ENCODE measurements around the gene GJC2.
"Not testable (repeated sequence)": the region's sequence is repeated elsewhere in the genome, so short reads cannot be mapped to it uniquely, and the experiment has no call there.

GJC2 gene

DNA sequence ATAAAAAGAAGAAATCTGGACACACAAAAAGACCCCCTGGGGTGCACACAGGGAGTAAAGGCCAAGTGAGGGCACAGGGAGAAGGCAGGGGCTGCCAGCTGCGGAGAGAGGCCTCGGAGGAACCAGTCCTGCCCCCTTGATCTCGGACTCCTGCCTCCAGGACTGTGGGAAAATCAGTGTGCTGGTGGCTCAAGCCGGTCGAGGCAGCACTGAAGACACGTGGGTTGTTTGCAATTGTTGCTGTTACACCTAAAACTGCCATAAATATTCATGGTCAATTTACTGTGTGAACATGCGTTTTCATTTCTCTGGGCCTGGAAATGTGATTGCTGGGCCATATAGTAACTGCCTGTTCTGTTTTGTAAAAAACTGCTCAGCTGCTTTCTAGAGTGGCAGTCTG is 34.4 kb downstream of the GJC2 start:
- in situ Hi-C loops (cut with MboI; ENCODE audit: low sequenced_read_pairs), result no loop called here

DNA sequence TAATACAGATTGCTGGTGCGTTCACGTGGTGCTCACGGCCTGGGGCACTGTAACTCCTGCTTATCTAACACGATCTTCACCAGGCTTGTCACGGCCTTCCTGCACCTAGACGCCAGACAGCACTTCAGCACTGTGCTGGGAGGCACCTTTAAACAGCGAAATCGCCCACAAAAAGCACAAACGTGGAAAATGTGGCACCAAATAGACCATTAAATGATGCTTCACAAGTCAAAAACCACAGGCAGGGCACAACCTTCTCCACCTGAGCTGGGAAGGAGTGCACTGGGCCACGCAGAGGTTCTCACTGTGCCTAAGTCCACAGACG is 35.9 kb downstream of the GJC2 start:
- in situ Hi-C loops (cut with MboI; ENCODE audit: low sequenced_read_pairs), result no loop called here

DNA sequence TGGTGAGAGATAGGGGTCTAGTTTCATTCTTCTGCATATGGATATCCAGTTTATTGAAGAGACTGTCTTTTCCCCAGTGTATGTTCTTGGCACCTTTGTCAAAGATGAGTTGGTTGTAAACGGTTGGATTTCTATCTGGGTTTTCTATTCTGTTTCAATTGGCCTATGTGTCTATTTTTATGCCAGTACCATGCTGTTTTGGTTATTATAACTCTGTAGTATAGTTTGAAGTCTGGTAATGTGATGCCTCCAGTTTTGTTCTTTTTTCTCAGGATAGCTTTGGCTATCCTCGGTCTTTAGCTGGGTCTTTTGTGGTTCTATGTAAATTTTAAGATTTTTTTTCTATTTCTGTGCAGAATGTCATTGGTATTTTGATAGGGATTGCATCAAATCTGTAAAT is 38.5 kb downstream of the GJC2 start:
- in situ Hi-C loops (cut with MboI; ENCODE audit: low sequenced_read_pairs), result not testable (repeated sequence)

DNA sequence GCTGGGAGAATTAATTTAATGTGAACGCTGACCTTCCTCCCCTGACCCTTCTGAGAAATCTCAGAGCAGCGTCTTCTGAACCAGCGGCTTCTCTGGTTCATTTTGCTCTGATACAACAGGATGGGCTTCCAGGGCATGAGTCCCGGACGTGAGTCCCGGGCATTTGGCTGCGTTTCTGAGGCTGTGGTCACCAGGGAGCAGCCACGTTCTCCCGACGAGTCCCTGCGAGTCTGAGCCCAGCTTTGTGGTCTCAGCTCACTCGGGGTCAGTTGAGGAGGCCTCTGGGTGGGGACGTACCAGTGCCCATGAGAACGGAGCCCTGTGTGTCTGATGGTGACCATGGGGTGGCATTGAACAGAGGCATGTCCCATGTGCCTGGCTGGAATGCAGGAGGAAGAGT is 40.5 kb downstream of the GJC2 start:
- in situ Hi-C loops (cut with MboI; ENCODE audit: low sequenced_read_pairs), result no loop called here

DNA sequence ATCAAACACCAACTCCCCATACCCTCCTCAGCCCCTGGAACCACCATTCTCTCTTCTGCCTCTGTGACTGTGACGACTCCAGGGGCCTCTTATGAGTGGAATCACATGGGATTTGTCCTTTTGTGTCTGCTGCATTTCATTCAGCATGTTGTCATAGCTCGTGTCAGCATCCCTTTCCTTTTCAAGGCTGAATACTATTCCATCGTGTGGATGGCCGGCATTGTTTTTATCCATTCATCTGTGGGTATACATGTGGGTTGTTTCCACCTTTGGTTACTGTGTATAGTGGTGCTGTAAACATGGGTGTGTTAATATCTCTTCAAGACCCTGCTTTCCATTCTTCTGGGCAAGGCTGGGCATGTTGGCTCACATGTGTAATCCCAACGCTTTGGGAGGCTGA is 41.0 kb downstream of the GJC2 start:
- in situ Hi-C loops (cut with MboI; ENCODE audit: low sequenced_read_pairs), result no loop called here

DNA sequence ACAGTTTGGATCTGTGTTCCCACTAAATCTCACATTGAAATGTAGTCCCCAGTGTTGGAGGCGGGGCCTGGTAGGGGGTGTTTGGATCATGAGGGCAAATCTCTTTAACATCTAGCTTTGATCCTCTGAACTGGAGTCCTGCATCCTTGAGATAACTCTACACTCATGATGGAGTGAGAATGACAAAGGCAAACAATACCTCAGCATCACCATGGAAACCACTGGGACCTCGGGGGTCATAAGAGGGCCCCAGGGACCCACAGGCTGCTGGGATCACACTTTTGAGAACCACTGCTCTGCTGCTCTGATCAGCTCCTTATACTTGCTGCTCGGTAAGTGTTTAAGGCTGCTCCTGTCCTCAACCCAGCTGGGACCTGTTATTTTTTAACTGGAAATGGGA is 44.7 kb downstream of the GJC2 start:
- in situ Hi-C loops (cut with MboI; ENCODE audit: low sequenced_read_pairs), result no loop called here

DNA sequence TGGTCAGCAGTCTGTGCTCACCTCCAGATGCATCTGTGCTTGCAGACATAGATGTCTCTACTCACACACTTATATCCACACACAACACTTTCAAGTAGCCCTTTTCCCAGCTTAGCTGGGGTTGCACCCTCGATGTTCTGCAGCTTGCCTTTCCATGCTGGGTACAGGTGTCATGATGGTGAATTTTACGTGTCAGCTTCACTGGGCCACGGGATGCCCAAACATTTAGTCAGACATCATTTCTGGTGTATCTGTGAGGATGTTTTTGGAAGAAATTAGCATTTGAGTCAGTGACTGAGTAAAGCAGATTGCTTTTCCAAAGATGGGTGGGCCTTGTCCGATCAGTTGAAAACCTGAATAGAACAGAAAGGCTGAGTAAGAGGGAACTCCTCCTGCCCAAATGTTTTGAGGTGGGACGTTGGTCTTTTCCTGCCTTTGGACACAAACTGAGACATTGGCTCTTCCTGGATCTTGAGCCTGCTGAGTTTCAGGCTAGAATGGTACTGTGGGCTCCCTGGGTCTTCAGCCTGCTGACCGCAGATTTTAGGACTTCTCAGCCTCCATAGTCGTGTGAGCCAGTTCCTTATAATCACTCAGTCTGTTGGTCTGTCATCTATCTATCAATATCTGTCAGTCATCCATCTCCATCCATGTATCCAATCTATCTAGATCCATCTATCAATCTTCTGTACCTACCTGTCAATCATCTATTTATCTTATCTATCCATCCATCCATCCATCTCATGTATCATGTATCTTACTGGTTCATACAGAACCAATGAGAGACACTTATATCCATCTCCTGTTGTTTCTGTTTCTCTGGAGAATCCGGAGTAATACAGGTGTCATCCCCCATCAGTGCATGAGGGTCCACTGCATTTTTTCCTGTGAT is 45.4 kb downstream of the GJC2 start:
- in situ Hi-C loops (cut with MboI; ENCODE audit: low sequenced_read_pairs), result no loop called here

DNA sequence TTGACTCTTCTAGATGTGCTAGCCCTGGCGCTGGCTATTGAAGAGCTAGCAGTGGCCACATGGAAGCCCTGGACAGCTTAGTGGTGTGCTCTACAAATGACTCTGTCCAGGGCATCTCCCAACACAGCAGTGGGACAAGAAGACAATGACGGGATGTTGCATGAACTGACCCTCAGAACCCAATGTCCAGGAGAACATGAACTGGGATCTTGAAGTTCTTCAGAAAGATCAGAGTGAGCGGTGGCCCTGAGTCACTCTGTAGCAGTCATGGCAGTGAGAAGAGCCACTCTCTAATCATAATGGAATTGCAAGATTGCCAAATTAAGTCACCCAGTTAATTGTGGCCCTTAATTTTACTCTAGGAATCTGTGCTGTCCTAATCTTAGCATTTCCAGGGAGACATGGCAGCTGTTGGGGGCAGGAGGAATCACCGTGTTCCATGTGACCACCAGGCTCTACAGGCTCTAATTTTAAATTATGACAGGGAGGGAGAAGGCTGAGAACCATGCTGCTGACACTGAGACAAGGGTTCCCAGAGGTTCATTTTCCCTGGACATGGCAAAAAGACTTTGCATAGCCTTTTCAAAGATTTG is 47.9 kb downstream of the GJC2 start:
- in situ Hi-C loops (cut with MboI; ENCODE audit: low sequenced_read_pairs), result no loop called here

DNA sequence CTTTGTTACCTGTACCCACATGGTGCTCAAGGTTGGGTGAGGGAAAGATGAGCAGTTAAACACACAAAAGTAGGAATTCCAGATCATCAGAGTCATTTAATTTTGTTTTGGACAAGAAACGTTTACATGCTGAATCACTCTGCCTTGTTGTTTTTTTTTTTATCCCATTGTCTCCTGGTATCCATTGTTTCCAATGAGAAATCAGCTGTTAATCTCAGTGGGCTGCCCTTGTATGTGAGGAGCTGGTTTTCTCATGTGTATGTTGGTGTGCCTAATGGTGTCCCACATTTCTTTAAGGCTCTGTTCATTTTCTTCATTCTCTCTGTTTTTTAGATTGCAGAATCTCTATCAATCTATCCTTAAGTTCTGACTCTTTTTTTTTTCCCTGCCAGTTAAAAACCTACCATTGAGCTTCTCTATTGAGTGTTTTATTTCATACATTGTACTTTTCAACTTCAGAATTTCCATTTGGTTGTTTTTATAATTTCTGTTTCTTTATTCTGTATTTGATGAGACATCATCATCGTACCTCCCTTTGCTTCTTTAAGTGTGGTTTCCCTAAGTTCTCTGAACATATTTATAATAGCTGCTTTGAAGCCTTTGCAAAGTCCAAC is 49.4 kb downstream of the GJC2 start:
- in situ Hi-C loops (cut with MboI; ENCODE audit: low sequenced_read_pairs), result no loop called here

DNA sequence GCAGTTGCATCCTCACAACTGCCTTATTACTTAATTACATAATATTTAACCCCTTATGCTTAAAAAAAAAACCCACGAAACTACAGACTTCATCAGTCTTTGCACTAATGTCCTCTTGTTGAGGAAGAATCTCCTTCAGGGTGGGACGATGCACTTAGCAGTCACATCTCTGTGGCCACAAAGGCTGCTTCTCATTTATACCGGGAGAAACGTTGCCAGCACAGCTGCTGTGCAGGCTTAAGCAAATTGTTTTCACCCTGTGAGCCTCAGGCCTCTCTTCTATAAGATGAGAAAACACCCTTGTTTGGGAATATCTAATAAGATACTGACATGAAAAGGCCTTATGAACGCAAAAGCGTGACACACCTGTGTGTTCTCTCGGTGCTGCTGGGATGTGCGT is 55.2 kb downstream of the GJC2 start:
- in situ Hi-C loops (cut with MboI; ENCODE audit: low sequenced_read_pairs), result no loop called here

DNA sequence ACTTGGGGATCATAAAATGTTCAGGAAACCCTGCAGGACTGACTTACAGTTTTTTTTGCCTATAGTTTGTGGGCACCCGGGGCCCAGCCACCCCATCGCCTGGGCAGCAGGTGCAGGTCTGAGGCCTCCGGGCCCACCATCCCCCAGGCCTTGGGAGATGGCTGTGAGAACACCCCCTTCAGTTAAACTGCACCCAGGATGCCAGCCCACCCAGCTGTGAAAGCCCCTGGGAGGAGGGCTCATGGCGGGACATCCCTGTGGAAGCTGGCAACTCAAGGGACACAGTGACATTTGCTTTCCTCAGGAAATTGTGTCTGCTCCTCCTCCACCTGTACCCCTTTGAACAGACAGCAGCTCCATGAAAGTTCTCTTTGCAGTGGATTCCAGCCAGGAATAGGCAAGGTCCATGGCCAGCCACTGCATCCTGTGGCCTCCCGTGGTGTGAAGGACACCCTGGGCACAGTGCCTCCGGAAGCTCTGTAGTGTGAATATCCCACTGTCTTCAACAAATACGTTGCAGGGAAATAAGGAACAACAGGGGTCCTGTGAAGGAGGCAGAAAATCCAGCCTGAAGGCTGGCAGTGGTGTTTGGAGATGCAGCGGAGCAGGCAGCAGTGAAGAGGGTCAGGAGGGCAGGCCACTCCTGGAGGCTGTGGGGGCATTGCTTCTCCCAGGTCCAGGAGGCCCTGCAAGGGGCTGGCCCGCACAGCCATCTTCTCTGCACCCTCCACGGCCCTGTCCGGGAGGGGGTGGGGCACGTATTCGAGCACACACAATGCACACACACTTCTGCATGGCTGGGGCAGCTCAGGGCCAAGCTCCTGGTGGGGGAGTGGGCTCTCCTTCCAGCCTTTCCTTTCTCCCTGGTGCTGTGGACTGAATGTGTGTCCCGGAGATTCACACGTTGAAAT is 56.1 kb downstream of the GJC2 start:
- in situ Hi-C loops (cut with MboI; ENCODE audit: low sequenced_read_pairs), result no loop called here

DNA sequence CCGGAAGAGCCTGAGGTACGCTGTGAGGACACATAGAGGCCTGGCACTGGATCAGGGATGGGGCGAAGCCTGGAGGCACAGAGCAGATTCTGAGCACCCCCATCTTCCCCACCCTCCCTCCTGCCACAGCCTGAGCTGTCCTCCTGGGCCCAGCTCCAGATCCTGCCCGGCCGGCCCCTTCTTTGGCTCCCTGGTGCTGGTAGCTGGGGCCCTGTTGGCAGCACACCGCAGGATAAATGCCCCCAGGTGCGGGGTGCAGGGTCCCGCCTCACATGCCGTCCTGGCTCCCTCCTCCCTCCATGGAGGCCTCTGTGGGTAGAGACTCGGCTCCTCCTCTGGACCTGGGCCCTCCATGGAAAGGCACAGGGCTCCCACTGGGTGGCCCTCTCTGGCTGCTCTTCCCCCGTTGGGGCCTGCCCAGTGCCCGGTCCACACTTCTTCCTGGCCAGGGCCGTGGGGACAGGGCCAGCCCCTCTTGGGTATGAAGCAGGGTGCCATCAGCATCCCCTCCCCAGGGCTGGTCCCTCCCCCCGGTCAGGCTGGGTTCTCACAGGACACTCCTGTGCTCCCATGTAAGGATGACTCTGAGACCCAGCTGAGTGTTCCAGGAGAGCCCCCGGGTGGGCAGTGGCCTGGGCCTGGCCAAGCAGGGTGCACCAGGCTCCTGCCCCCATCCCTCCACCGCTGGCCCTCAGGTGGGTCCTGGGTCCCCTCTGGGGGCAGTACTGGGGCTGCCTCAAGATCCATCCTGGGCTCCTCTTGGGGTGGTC is 57.0 kb downstream of the GJC2 start:
- in situ Hi-C loops (cut with MboI; ENCODE audit: low sequenced_read_pairs), result no loop called here

DNA sequence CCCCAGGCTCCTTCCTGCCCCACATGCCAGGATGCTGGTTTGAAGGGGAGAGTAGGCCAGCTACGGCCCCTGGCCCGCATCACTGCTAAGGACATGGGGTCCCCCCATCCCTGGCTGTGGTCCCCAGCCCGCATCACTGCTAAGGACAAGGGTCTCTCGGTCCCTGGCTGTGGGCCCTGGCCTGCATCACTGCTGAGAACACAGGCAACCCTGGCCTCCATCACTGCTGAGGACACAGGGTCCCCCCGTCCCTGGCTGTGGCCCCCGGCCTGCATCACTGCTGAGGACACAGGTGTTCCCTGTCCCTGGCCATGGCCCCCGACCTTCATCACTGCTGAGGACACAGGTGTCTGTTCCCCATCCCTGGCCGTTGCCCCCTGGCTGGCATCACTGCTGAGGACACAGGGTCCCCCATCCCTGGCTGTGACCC is 57.7 kb downstream of the GJC2 start:
- in situ Hi-C loops (cut with MboI; ENCODE audit: low sequenced_read_pairs), result no loop called here

DNA sequence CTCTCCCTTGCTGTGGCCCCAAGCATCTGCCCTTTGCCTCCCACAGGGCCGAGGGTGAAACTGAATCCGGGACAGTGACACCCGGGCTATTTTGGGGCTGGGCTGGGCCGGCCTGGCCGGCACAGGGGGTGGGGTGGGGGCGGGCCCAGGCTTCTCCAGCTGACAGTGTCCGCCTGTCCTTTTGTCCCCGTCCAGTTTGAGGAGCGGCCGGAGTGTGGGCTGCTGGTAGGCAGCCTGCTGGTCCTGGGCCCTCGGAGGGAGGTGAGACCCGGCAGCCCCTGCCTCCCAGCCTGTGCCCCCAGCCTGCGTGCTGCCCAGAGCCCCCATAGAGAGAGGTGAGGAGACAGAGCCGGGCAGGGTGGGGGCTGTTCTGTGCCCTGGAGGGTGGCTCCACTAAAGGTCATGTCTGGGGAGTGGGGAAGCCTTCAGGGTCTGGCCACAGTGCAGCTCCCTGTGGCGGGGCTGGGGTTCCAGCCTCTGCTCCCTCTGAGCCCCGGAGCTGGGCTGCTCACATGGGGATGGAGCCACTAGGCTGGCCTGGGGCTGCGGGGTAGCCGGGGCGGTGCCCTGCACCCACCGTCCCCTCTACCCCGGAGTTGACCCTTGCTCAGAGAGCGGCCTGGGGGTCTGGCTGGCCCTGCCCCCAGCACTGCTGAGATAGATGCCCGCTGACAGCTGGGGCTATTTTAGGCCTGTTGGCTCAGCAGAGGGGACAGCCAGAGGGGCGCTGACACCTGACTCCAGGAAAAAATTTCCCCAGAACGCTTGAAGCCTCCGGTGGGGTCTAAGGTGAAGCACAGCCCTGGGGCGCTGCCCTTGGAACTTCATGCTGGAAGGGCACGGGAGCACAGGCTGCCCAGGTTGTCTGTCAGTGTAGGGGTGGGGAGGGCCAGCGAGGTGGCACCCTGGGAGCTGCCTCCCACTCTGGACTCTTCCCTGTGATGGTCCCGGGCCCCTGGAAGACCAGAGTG is 58.4 kb downstream of the GJC2 start, which contains the start of gene OBSCN:
Gene OBSCN (plus strand): TSS at position 194 of the 971 bp plus-strand sequence. CDS start 3,740 bp downstream, outside the sequence.
- in situ Hi-C loops (cut with MboI; ENCODE audit: low sequenced_read_pairs), result no loop called here

DNA sequence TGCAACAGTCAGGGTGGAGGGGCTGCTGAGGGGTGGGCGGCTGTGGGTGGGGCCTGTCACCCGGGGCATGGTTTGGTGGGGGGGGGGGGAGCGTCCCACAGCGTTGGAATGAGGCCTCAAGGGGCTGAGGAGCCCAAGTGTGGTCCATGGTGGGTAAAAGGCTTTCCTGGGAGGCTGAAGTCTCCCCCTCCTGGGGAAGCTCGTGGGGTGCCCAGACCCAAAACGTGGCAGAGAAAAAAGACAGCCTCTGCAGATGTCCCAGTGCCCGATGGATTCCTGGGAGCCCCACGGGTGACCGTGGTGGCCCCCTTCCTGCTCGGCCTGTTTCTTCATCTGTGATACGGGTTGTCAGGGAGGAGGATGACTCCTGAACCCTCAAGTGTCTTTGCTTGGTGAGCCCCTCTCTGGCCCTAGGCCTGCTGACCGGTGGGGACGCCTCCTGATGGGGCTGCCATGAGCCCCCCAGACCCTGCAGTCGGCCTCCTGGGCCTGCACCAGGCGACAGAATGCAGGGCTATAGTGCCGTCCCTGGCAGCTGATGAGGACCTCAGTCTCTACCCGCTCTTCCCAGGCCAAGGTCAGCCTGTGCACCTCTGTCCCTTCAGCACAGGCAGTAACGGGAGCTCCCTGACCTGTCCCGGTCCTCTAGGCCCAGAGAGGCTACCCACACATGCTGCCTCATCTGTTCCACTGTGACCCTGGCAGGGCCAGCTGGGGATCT is 59.3 kb downstream of the GJC2 start:
- in situ Hi-C loops (cut with MboI; ENCODE audit: low sequenced_read_pairs), result no loop called here

Data from HL-60/S4 (cell line).